ENCODE data around the gene LRMDA. TPM values are rescaled to one million over a fixed set of nuclear protein-coding genes. Genes with fewer than 3 reads are reported as not detected.

Gene LRMDA
- total RNA-seq, 1 experiment from 2014 or later, result not detected

DNA sequence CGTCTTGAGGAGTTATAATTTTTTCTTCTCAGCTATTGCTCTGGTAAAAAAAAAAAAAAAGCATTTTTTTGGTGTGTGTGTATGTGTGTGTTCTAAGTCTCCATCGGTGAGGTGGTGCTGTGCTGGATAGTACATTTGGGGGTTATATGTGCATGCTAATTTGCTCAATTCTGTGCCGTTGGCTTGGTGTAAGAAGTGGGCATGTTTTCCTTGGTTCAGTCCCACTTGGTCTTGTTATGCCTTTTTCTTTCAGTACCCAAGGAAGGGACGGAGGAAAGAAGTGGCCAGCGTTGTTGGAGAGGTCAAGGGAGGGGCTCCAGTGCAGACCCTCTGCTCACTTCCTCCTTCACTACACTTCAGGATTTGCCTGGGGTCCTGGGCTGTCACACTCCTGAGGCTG, 20.4 kb downstream of the LRMDA start:
- no peak overlapping the region for H3K27ac ChIP-seq (ENCODE audit: low read length)
- no peak overlapping the region for H2AFZ ChIP-seq (ENCODE audit: low read length)
- H3K9ac ChIP-seq (ENCODE audit: low read length), result no peak overlapping the region
- no peak overlapping the region for H3K4me2 ChIP-seq (ENCODE audit: low read depth, low read length, poor library complexity, severe bottlenecking)
- H3K27me3 ChIP-seq (ENCODE audit: low read length), result no peaks in the 10 kb centered on the region
- no peaks in the 10 kb centered on the region for H3K9me2 ChIP-seq (replicated peaks; ENCODE audit: insufficient read depth, low read length)
- H3K4me3 ChIP-seq (ENCODE audit: low read length), result no peak overlapping the region
- no peaks in the 10 kb centered on the region for H4K20me1 ChIP-seq (ENCODE audit: insufficient read depth, low read depth, low read length)
- no peak for DNase-seq
- H3K36me3 ChIP-seq (ENCODE audit: insufficient read depth, low read length), result no peaks in the 10 kb centered on the region
- H3K4me1 ChIP-seq (ENCODE audit: low read length), result no peaks in the 10 kb centered on the region
- no peaks in the 10 kb centered on the region for H3K79me2 ChIP-seq (ENCODE audit: low read length)
- no peaks in the 10 kb centered on the region for H3K9me3 ChIP-seq (ENCODE audit: low read length)

- H3K4me2 ChIP-seq (ENCODE audit: low read depth, low read length, poor library complexity, severe bottlenecking), result no peak overlapping the region
- no peak for DNase-seq
- H3K9me3 ChIP-seq (ENCODE audit: low read length), result no peaks in the 10 kb centered on the region
- H3K36me3 ChIP-seq (ENCODE audit: insufficient read depth, low read length), result no peaks in the 10 kb centered on the region
- H2AFZ ChIP-seq (ENCODE audit: low read length), result no peak overlapping the region
- no peak overlapping the region for H3K27ac ChIP-seq (ENCODE audit: low read length)
- no peaks in the 10 kb centered on the region for H3K9me2 ChIP-seq (replicated peaks; ENCODE audit: insufficient read depth, low read length)
- H3K27me3 ChIP-seq (ENCODE audit: low read length), result no peaks in the 10 kb centered on the region
- H3K9ac ChIP-seq (ENCODE audit: low read length), result no peak overlapping the region
- no peaks in the 10 kb centered on the region for H3K79me2 ChIP-seq (ENCODE audit: low read length)
- no peaks in the 10 kb centered on the region for H3K4me1 ChIP-seq (ENCODE audit: low read length)
- H3K4me3 ChIP-seq (ENCODE audit: low read length), result no peak overlapping the region
- H4K20me1 ChIP-seq (ENCODE audit: insufficient read depth, low read depth, low read length), result no peaks in the 10 kb centered on the region
Measured at GRCh38 chr10:75452997-75453396, 21.6 kb downstream of the LRMDA start.

DNA sequence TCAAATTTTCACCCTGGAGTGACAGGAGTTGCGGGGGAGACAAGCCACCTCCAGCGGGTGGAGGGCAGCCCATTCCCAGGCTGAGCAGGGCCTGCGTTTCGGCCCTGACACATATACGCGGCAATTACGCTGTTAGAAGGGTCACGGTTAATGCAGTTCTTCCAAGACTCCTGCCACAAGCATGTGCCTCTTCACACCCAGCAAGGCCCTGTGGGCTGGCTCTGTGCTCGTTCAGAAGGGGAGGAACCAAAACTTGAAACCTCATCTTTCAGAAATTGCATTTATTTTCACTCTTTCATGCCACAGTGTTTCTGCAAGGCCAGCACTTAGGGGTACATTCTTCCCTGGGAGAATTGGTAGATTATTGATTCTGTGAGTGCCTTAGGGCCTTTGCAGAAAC, 24.7 kb downstream of the LRMDA start:
- Histone ChIP-seq H3K9me2 (replicated peaks; ENCODE audit: insufficient read depth, low read length) (no peaks in the 10 kb centered on the region), H3K9me3 (ENCODE audit: low read length) (no peaks in the 10 kb centered on the region), H3K4me1 (ENCODE audit: low read length) (no peaks in the 10 kb centered on the region), H3K4me2 (ENCODE audit: low read depth, low read length, poor library complexity, severe bottlenecking) (no peak overlapping the region), H2AFZ (ENCODE audit: low read length) (no peak overlapping the region), H3K27me3 (ENCODE audit: low read length) (no peaks in the 10 kb centered on the region), H3K9ac (ENCODE audit: low read length) (no peak overlapping the region), H4K20me1 (ENCODE audit: insufficient read depth, low read depth, low read length) (no peaks in the 10 kb centered on the region), H3K4me3 (ENCODE audit: low read length) (no peak overlapping the region), H3K36me3 (ENCODE audit: insufficient read depth, low read length) (no peaks in the 10 kb centered on the region), H3K79me2 (ENCODE audit: low read length) (no peaks in the 10 kb centered on the region), H3K27ac (ENCODE audit: low read length) (no peak overlapping the region)
- no peak for DNase-seq

DNA sequence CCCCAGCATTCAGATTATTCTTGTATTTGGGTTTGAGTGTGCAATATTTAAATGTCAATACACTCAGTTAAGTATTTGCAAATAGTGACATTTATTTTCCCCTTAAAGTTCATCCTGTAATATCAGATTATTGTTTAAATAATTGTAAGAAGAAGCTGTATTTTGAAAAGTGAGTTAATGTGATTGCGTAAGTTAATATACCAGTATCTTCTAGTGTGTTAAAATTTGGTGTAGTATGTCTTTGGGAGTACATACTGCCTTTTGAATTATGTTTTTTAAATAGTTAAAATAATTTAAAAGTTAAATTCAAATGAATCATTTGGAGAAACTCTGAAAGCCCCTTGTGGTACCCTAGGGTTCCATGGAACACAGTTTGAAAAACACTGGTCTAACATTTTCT, 28.6 kb downstream of the LRMDA start:
- no peaks in the 10 kb centered on the region for H3K9me2 ChIP-seq (replicated peaks; ENCODE audit: insufficient read depth, low read length)
- H2AFZ ChIP-seq (ENCODE audit: low read length), result no peak overlapping the region
- no peaks in the 10 kb centered on the region for H3K9me3 ChIP-seq (ENCODE audit: low read length)
- no peaks in the 10 kb centered on the region for H3K36me3 ChIP-seq (ENCODE audit: insufficient read depth, low read length)
- no peaks in the 10 kb centered on the region for H3K79me2 ChIP-seq (ENCODE audit: low read length)
- H3K27ac ChIP-seq (ENCODE audit: low read length), result no peak overlapping the region
- DNase-seq, result no peak
- H4K20me1 ChIP-seq (ENCODE audit: insufficient read depth, low read depth, low read length), result no peaks in the 10 kb centered on the region
- no peaks in the 10 kb centered on the region for H3K27me3 ChIP-seq (ENCODE audit: low read length)
- H3K4me2 ChIP-seq (ENCODE audit: low read depth, low read length, poor library complexity, severe bottlenecking), result no peak overlapping the region
- no peaks in the 10 kb centered on the region for H3K4me1 ChIP-seq (ENCODE audit: low read length)
- no peak overlapping the region for H3K9ac ChIP-seq (ENCODE audit: low read length)
- H3K4me3 ChIP-seq (ENCODE audit: low read length), result no peak overlapping the region

DNA sequence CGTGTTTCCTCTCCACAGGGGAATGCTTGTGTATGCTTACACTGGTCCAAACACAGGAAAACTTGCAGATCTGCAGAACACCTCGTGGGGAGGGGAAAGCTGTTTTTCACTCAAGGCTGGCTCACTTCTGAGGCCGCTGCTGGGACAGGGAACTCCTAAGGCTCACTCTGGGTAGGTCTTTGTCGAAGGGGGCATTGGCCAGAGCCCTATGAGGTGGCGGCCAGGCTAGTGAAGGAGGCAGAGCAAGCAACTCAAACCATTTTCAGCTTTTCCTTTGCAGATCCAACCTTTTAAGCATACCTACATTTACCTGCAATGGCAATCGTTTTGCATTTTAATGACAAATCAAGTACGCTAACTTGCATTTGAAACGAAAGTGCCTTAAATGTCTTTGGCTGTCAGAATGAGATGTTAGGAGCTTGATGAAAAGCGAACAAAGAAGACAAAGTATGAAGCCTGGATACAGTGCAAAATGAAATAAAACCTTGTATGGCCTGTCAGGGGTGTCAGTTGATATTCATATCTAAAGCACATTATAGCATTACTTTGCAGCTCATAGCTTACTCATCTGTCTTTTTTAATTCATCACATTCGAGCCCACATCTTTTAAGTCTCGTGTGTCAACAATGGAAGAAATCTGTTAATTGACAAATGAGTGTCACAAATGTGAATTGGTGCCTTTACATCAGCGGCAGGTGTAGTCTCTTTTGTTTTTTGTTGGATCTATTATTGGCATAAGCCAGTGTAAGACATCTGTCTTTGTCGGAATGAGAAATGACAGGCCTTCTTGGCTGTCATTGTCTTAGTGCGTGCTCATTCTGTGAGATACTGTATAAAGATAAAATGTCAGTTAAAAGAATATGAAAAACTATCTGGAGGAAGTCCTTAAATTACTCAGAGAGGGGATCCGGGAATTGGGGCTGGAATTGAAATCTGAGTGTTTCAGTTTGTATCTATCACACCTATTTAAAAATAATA, 30.5 kb downstream of the LRMDA start:
- Histone ChIP-seq H3K27ac (ENCODE audit: low read length) (no peak overlapping the region), H4K20me1 (ENCODE audit: insufficient read depth, low read depth, low read length) (no peaks in the 10 kb centered on the region), H3K79me2 (ENCODE audit: low read length) (no peaks in the 10 kb centered on the region), H2AFZ (ENCODE audit: low read length) (no peak overlapping the region), H3K4me3 (ENCODE audit: low read length) (no peak overlapping the region), H3K9me3 (ENCODE audit: low read length) (no peaks in the 10 kb centered on the region), H3K4me2 (ENCODE audit: low read depth, low read length, poor library complexity, severe bottlenecking) (no peak overlapping the region), H3K9ac (ENCODE audit: low read length) (no peak overlapping the region), H3K4me1 (ENCODE audit: low read length) (no peaks in the 10 kb centered on the region), H3K36me3 (ENCODE audit: insufficient read depth, low read length) (no peaks in the 10 kb centered on the region), H3K27me3 (ENCODE audit: low read length) (no peaks in the 10 kb centered on the region), H3K9me2 (replicated peaks; ENCODE audit: insufficient read depth, low read length) (no peaks in the 10 kb centered on the region)
- no peak for DNase-seq

DNA sequence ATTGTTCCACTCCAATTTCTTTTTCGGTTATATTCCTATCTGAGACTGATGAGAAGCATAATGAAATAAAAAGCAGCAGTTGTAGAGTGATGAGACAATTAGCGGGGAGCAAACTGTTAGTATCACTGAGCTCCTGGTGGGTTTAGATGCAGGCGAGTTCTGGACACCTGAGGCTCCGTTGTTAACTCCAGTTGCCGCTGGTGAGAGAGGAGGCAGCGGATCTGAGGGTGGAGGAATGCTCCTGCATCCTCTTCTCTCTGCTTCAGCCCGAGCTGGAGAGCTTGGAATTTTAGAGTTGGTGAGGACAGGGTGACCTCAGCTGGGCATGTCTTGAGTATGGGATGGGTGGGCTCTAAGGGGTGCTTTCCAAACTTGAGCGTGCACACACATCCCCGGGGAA, 31.4 kb downstream of the LRMDA start:
- H2AFZ ChIP-seq (ENCODE audit: low read length), result no peak overlapping the region
- no peak for DNase-seq
- H3K27ac ChIP-seq (ENCODE audit: low read length), result no peak overlapping the region
- H3K4me3 ChIP-seq (ENCODE audit: low read length), result no peak overlapping the region
- H3K4me2 ChIP-seq (ENCODE audit: low read depth, low read length, poor library complexity, severe bottlenecking), result no peak overlapping the region
- no peaks in the 10 kb centered on the region for H3K36me3 ChIP-seq (ENCODE audit: insufficient read depth, low read length)
- no peaks in the 10 kb centered on the region for H3K9me3 ChIP-seq (ENCODE audit: low read length)
- no peak overlapping the region for H3K9ac ChIP-seq (ENCODE audit: low read length)
- no peaks in the 10 kb centered on the region for H4K20me1 ChIP-seq (ENCODE audit: insufficient read depth, low read depth, low read length)
- H3K79me2 ChIP-seq (ENCODE audit: low read length), result no peaks in the 10 kb centered on the region
- H3K4me1 ChIP-seq (ENCODE audit: low read length), result no peaks in the 10 kb centered on the region
- H3K27me3 ChIP-seq (ENCODE audit: low read length), result no peaks in the 10 kb centered on the region
- no peaks in the 10 kb centered on the region for H3K9me2 ChIP-seq (replicated peaks; ENCODE audit: insufficient read depth, low read length)

- no peak for DNase-seq
- no peaks in the 10 kb centered on the region for H4K20me1 ChIP-seq (ENCODE audit: insufficient read depth, low read depth, low read length)
- no peaks in the 10 kb centered on the region for H3K36me3 ChIP-seq (ENCODE audit: insufficient read depth, low read length)
- no peak overlapping the region for H3K4me3 ChIP-seq (ENCODE audit: low read length)
- H3K27ac ChIP-seq (ENCODE audit: low read length), result no peak overlapping the region
- H3K4me1 ChIP-seq (ENCODE audit: low read length), result no peaks in the 10 kb centered on the region
- H3K27me3 ChIP-seq (ENCODE audit: low read length), result no peaks in the 10 kb centered on the region
- no peak overlapping the region for H3K4me2 ChIP-seq (ENCODE audit: low read depth, low read length, poor library complexity, severe bottlenecking)
- no peak overlapping the region for H3K9ac ChIP-seq (ENCODE audit: low read length)
- no peaks in the 10 kb centered on the region for H3K79me2 ChIP-seq (ENCODE audit: low read length)
- H3K9me3 ChIP-seq (ENCODE audit: low read length), result no peaks in the 10 kb centered on the region
- no peaks in the 10 kb centered on the region for H3K9me2 ChIP-seq (replicated peaks; ENCODE audit: insufficient read depth, low read length)
- no peak overlapping the region for H2AFZ ChIP-seq (ENCODE audit: low read length)
Measured at GRCh38 chr10:75464478-75465449, 33.3 kb downstream of the LRMDA start.

DNA sequence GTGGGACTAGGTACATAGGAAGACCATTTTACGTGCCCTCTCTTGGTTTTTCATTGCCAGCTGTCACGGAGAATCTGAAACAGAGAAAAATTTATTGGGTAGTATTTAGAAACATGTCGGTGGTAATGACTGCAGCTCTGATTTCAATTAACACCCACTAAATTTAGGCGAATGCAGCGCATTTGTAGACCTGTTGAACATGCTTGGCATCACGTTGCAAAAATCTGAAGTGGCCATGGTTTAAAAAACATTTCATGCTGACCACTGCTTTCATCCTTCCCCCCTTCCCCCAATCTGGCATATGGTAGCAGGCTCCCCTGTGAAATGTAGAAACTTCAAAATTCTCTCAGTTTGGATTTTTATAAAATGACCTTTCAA, 34.0 kb downstream of the LRMDA start:
- Histone ChIP-seq H3K36me3 (ENCODE audit: insufficient read depth, low read length) (no peaks in the 10 kb centered on the region), H3K9me2 (replicated peaks; ENCODE audit: insufficient read depth, low read length) (no peaks in the 10 kb centered on the region), H3K27ac (ENCODE audit: low read length) (no peak overlapping the region), H3K79me2 (ENCODE audit: low read length) (no peaks in the 10 kb centered on the region), H3K4me2 (ENCODE audit: low read depth, low read length, poor library complexity, severe bottlenecking) (no peak overlapping the region), H4K20me1 (ENCODE audit: insufficient read depth, low read depth, low read length) (no peaks in the 10 kb centered on the region), H3K9ac (ENCODE audit: low read length) (no peak overlapping the region), H2AFZ (ENCODE audit: low read length) (no peak overlapping the region), H3K27me3 (ENCODE audit: low read length) (no peaks in the 10 kb centered on the region), H3K4me3 (ENCODE audit: low read length) (no peak overlapping the region), H3K4me1 (ENCODE audit: low read length) (no peaks in the 10 kb centered on the region), H3K9me3 (ENCODE audit: low read length) (no peaks in the 10 kb centered on the region)
- no peak for DNase-seq
